NB4 (cell line): ENCODE measurements around the gene MAP3K14.
"Not testable (repeated sequence)": the region's sequence is repeated elsewhere in the genome, so short reads cannot be mapped to it uniquely, and the experiment has no call there.

Experiments used
- DNase-seq: peaks from one replicate; pipeline ENCODE4 v3.0.0; 2010; ENCODE audit warnings: low read depth
- H3K4me3 ChIP-seq: one replicate; pipeline ENCODE4 v1.5.1; 2011; ENCODE audit warnings: mild to moderate bottlenecking, low read depth, low read length, moderate library complexity
- MAX ChIP-seq: IDR thresholded peaks from 2 replicates; pipeline ENCODE4 v1.6.1; 2011; ENCODE audit warnings: low read depth, low read length
- MYC ChIP-seq: IDR thresholded peaks from 2 replicates; pipeline ENCODE4 v1.6.1; 2011; ENCODE audit warnings: low read depth, low read length
- POLR2A ChIP-seq: IDR thresholded peaks from 2 replicates; pipeline ENCODE4 v1.6.1; 2011; ENCODE audit warnings: mild to moderate bottlenecking; ENCODE audit not compliant: insufficient read length; ENCODE audit errors: extremely low read depth
- TF ChIP-seq, protein P1 (sequence below): IDR thresholded peaks from one replicate; pipeline ENCODE4 v1.5.1; 2012; ENCODE audit warnings: low read depth, low read length

MAP3K14 gene

GRCh38 chr17:45307290-45308015 lies 9.4 kb downstream of the MAP3K14 start:
- no peak overlapping the region for H3K4me3 ChIP-seq
- peak; percentile 77 for DNase-seq

DNA sequence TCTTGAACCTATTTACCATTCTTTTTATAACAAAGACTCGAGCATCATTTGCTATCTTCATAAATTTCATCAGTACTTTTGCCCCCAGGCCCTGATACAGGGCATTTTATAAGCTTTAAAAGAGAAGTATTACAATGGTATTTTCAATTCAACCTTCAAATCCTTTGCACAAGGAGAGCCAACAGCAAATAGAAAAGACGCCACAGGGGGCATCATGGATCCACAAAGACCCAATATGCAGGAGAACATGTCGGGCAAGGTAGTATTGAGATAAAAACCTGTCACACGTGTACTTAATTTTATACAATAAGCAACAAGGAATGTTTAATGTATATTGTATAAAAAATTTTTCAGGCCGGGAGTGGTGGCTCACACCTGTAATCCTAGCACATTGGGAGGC lies 10.2 kb downstream of the MAP3K14 start:
- DNase-seq, result no peak
- TF ChIP-seq POLR2A (no peak), MAX (no peak), MYC (no peak)
- TF ChIP-seq, protein P1, sequence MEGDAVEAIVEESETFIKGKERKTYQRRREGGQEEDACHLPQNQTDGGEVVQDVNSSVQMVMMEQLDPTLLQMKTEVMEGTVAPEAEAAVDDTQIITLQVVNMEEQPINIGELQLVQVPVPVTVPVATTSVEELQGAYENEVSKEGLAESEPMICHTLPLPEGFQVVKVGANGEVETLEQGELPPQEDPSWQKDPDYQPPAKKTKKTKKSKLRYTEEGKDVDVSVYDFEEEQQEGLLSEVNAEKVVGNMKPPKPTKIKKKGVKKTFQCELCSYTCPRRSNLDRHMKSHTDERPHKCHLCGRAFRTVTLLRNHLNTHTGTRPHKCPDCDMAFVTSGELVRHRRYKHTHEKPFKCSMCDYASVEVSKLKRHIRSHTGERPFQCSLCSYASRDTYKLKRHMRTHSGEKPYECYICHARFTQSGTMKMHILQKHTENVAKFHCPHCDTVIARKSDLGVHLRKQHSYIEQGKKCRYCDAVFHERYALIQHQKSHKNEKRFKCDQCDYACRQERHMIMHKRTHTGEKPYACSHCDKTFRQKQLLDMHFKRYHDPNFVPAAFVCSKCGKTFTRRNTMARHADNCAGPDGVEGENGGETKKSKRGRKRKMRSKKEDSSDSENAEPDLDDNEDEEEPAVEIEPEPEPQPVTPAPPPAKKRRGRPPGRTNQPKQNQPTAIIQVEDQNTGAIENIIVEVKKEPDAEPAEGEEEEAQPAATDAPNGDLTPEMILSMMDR, result no peak
- H3K4me3 ChIP-seq, result no peak overlapping the region

More at GRCh38 chr17:45307290-45308015, 9.4 kb downstream of the MAP3K14 start:
- TF ChIP-seq MAX, result no peak
- TF ChIP-seq, protein P1, result peak; percentile 6

GRCh38 chr17:45306094-45306493 lies 10.7 kb downstream of the MAP3K14 start:
- no peak for DNase-seq
- H3K4me3 ChIP-seq, result no peak overlapping the region
- TF ChIP-seq MYC (no peak), POLR2A (no peak), MAX (no peak)
- TF ChIP-seq, protein P1, result no peak

DNA sequence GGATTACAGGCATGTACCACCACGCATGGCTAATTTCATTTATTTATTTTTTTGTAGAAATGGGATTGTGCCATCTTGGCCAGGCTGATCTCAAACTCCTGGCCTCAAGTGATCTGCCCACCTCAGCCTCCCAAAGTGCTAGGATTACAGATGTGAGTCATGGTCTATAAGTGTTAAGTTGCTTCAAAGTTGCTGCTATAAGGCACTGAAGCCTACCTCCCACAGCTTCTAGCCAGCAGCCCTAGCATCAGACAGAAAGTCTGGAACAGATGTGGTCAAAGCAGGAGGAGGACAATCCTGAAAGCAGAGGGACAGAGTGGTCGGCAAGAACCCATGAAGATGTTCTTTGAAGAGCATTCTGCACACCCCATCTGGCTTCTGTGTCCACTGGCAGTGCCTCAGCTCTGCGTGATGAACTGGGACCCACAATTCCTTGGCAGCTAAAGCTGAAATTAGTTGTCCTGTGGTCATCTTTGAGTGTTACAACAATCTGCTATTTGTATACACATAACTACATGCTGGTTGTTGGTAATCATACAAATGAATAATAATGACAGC lies 11.2 kb downstream of the MAP3K14 start:
- no peak for TF ChIP-seq MAX
- no peak for TF ChIP-seq POLR2A
- TF ChIP-seq, protein P1, result no peak
- no peak for TF ChIP-seq MYC
- no peak overlapping the region for H3K4me3 ChIP-seq
- DNase-seq, result no peak

- no peak overlapping the region for H3K4me3 ChIP-seq
- no peak for DNase-seq
- no peak for TF ChIP-seq MYC
- no peak for TF ChIP-seq POLR2A
- no peak for TF ChIP-seq MAX
- TF ChIP-seq, protein P1, result no peak
Observed at GRCh38 chr17:45302649-45303173, 14.1 kb downstream of the MAP3K14 start.

DNA sequence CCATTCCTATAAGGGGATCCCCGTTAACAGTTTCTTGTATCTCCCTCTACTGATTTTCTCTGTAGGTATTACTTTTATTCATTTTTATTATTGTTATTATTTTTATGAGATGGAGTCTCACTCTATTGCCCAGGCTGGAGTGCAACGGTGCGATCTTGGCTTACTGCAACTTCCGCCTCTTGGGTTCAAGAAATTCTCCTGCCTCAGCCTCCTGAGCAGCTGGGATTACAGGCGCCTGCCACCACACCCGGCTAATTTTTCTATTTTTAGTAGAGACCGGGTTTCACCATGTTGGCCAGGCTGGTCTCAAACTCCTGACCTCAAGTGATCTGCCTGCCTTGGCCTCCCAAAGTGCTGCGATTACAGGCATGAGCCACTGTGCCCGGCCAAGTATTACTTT lies 14.6 kb downstream of the MAP3K14 start:
- not testable (repeated sequence) for DNase-seq, H3K4me3 ChIP-seq
